GM18951 (cell line): ENCODE results near the gene ZNF155.
"Not testable (repeated sequence)": the region's sequence is repeated elsewhere in the genome, so short reads cannot be mapped to it uniquely, and the experiment has no call there.

Source experiments
- POLR2A ChIP-seq: IDR thresholded peaks from 4 replicates; pipeline ENCODE4 v1.6.1; 2011; ENCODE audit warnings: mild to moderate bottlenecking; ENCODE audit not compliant: insufficient read length, insufficient read depth; ENCODE audit errors: extremely low read depth
- in situ Hi-C: fragments of 300-500 bp; cut with MboI; formaldehyde crosslinking; loops from one replicate; pipeline ENCODE4 v1.12.0; 2022; ENCODE audit warnings: low sequenced_read_pairs, mixed read lengths, inconsistent platforms; ENCODE audit not compliant: unreplicated experiment

ZNF155 gene

DNA sequence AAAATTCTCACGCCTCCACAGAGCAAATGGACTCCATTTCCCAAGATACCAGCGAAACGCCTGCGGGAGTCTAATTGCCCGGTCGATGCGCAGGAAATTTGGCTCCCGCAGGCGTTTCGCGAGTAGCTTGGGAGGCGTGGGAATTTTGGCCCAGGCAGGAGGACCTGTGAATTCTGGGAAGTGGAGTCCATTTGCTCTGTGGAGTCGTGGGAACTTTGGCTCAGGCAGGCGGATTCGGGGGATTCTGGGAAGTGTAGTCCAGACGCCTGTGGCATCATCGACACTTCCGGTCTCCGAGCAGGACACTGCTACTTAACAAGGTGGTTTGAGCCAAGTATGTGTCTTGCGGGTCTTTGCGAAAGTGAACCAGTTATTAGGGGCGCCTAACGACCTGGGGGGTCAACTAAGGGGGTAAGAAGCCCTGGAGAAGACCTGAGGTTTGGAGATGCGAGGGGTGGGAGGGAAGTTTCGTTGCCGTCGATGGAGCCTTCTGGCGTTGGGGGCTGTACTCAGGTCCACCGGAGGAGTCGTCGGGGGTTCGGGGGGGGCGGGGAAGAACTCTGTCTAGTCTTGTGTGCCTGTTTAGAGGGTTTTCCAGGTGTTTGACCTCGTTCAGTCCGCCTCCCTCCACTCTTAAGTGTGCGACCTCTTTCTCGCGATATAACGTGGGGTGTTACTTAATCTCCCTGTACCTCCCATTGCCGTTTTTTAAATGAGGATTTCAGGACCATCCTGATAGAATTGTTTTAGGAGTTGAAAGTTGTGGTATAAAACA lies at the start of gene ZNF155:
Gene ZNF155 (plus strand): TSS at position 277 of the 775 bp plus-strand sequence. CDS start 4,356 bp downstream, outside the sequence.
- TF ChIP-seq POLR2A, result peak; percentile 57
- in situ Hi-C loops, result no loop called here

DNA sequence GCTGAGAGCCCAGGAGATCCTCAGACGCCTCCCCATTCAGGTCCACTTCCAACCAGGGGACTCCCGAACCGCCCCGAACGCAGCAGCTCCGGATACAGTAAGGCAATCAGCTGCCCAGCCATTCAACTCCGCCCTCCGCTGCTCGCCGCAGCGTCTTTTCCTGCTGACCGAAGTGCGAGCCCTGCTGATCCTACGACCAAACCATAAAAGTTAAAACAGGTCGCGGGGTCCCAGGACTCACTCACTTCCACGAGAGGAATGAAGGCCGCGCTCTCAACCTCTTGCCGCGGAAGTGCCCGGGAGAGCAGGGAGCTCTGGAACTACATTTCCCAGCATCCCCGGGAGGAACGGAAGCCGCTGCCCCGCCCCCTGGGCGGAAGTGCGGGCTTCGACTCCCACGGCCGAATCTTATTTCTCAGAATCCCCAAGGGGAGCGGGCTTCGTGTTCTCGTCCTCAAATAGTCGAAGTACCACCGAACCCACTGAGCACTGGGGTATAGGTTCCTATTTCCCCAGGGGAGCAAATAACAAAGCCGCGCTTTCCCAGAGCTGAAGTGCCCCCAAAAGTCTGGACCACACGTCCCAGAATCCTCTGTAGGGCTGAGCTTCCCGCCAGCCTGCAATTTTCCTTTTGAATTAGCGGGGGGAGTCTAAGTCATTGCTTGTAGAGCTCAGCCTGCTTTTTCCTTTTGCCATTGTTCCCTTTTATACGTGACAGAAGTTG lies 48.8 kb upstream of the ZNF155 start, which contains the start of gene ZNF45:
Gene ZNF45 (minus strand): TSS at position 298 of the 724 bp plus-strand sequence. CDS start 13,097 bp downstream, outside the sequence.
- in situ Hi-C loops, result no loop called here
- peak; percentile 64 for TF ChIP-seq POLR2A

DNA sequence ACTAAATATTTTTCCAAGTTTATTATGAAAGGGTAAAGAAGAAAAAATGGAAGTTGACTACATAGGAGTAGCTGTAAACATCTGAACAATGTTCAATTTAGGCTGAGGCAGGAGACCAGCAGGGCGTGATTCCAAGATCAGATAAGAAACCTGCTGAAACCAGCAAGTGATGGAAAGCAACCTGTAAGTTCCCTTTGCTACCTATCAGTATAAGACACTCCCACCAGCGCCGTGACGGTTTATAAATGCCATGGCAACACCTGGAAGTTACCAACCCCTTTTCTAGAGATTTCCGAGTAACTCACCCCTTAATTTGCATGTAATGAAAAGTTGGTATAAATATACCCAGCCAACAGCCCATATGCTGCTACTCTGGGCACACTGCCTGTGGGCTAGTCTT lies 47.8 kb upstream of the ZNF155 start:
- TF ChIP-seq POLR2A, result no peak
- in situ Hi-C loops, result no loop called here

DNA sequence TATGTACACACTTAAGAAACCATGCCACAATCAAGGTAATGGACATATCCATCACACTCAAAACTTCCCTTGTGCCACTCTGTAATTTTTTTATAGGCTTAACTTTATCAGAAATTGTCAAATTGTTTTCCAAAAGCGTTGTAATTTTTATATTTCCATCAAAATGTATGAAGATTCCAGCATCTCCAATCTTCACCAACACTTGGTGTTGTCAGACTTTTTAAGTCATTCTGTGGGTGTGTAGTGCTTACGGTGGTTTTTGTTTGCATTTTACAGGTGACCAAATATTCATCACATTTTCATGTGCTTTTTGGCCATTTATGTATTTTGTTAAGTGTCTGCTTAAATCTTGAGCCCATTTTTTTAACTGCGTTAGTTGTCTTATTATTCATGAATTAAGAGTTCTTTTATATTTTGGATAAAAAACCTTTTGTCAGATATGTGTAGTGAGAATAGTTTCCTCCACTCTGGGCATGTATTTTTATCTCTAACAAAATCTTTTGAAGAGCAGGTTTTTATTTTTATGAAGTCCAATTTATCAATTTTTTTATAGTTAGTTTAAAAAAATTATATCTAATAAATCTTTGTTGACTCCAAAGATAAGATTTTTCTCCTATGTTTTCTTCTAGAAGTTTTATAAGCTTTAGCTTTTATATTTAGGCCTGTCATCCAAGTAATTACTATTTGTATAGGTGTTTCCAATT lies 44.3 kb upstream of the ZNF155 start:
- in situ Hi-C loops, result no loop called here
- no peak for TF ChIP-seq POLR2A

DNA sequence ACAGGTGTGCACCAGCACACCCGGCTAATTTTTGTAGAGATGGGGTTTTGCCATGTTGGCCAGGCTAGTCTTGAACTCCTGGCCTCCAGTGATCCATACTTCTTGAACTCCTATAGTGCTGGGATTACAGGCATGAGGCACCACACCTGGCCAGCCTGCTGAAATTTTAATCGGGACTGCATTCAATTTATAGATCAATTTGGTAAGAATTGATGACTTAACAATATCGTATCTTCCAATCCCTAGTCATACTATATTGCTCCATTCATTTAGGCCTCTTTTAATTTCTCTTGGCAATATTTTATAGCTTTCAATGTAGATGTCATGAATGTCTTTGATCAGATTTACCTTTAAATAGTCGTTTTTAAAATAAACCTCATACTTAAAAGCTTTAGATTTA lies 43.3 kb upstream of the ZNF155 start:
- in situ Hi-C loops, result no loop called here
- TF ChIP-seq POLR2A, result no peak

DNA sequence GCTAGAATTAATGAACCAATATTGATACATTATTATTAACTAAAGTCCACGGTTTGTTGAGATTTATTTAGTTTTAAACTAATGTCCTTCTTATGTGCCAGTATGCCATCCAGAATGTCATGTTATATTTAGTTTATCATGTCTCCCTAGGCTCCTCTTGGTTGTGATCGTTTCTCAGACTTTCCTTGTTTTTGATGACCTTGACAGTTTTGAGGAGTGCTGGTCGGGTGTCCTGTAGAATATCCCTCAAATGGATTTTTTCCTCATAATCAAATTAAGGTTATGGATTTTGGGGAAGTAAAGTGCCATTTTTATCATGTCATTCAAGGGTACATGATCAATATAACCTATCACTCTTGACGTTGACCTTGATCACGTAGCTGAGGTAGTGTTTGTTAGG lies 42.8 kb upstream of the ZNF155 start:
- in situ Hi-C loops, result no loop called here
- TF ChIP-seq POLR2A, result no peak

DNA sequence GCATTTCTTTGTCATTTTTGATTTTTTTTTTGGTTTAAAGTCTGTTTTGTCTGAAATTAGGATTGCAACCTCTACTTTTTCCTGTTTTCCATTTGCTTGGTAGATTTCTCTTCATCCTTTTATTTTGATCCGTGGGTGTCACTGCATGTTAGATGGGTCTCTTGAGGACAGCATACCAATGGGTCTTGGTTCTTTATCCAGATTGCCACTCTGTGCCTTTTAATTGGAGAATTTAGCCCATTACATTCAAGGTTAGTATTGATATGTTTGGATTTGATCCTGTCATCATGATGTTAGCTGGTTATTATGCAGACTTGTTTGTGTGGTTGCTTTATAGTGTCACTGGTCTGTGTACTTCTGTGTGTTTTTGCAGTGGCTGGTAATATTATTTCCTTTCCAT lies 36.6 kb upstream of the ZNF155 start:
- in situ Hi-C loops, result not testable (repeated sequence)

DNA sequence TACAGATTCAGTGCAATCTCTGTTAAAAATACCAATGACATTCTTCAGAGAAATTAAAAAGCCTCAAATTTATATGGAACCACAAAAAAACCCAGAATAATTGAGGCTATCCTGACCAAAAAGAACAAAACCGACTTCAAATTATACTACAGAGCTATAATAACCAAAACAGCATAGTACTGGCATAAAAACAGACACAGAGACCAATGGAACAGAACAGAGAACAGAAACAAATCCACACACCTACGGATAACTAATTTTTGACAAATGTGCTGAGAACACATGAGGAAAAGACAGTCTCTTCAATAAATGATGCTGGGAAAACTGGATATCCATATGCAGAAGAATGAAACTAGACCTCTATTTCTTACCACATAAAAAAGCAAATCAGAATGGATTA lies 34.2 kb upstream of the ZNF155 start:
- in situ Hi-C loops, result not testable (repeated sequence)

DNA sequence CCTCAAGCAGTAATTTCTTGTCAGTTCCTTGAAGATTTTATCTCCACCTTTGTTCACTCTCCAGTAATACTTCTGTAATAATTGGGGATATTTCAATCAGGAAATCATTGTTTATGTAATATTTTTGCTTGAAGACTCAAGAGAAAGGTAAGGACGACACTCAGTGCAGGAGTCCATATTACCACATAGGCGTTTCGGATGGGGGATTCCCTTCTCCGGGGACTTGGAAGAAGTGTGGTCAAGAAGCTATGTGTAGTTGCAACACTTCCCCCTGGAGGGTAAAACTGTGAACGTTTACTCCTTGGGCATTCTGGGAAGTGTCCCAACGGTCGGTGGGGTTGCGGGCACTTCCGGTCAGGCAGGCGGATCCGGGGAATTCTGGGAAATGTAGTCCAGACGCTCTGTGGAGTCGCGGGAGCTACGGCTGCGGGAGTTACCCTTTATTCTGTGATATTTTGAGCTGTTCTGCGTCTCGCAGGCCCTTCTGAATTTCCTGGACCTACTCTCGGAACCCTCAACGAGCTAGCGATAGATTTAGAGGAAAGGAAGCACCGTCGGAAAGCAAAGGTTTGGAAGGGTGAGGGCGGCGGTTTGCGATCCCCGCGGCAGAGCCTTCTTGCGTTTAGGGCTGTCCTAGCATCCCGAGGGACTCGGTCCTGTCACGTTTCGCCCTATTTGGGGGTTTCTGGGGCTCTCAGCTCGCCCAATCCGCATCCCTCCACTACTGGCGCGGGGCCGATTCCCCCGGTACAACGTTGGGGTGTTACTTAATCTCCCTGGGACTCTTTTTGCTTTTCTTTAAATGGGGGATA lies 32.9 kb upstream of the ZNF155 start, which contains the start of gene ZNF221:
Gene ZNF221 (plus strand): TSS at position 395 of the 812 bp plus-strand sequence. CDS start 11,499 bp downstream, outside the sequence.
- TF ChIP-seq POLR2A, result peak; percentile 46
- in situ Hi-C loops, result no loop called here

DNA sequence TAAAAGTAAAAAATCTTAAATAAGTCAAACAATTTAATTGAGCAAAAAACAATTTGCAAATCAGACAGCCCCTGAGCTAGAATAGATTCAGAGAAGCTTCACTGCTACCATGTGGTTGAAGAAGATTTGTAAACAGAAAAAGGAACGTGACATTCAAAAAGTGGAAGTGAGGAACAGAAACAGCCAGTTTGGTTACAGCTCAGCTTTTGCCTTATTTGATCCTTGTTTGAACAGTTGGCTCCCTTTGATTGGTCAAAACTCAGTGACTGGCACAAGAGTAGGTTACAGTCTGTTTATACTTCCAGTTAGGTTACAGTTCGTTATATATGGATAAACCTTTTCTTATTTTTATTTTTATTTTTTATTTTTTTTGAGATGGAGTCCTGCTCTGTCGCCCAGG lies 27.2 kb upstream of the ZNF155 start:
- no peak for TF ChIP-seq POLR2A
- in situ Hi-C loops, result no loop called here

DNA sequence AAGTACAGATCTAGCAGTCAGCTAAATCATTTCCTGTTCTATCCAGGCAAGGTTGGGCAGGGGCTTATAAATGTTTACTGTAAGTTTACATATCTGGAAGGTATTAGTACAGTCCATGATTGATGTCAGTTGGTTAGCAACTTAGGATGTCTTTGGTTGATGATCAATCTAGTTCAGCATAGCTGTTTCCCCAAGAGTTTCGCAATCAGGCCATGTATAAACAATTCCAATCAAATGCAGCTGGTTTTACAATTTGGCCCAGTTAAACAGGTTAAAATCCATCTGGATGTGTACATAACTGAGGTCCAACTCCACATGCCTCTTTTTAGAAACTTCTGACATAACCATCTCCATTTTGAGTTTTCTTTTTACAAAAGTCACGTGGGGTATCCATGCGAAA lies 26.1 kb upstream of the ZNF155 start:
- in situ Hi-C loops, result no loop called here
- TF ChIP-seq POLR2A, result no peak

DNA sequence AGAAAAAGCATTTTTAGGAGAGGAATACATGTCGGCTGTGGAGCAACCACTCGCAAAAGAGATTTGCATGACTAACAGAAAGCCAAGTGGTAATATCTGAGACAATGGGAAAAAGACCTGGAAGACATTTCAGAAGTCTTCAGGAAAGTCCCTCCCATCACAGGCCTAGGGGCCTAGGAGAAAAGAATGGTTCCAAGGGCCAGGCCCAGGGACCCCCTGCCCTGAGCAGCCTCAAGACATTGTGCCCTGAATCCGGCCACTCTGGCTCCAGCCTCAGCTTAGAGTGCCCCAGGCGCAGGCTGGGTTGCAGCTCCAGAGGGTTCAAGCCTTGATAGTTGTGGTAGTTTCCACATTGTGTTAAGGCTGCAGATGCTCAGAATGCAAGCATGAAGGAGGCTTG lies 23.6 kb upstream of the ZNF155 start:
- in situ Hi-C loops, result no loop called here

More for the DNA sequence above, 23.6 kb upstream of the ZNF155 start:
- TF ChIP-seq POLR2A, result no peak
